Heart left ventricle (tissue), 13 donors: ENCODE results near the gene MAPT.

Experiments used
- POLR2A ChIP-seq, 2 donors: fragments of 450-650 bp; IDR thresholded peaks; one replicate each; pipeline ENCODE4 v1.6.1; 2017; ENCODE audit warnings: antibody characterized with exemption in 2 of 2, mild to moderate bottlenecking in 2 of 2, moderate library complexity in 2 of 2
- TF ChIP-seq, protein P1 (sequence below), 12 donors: fragments of 200-600 bp; sonication (generic) in 4 of 12; IDR thresholded peaks; one replicate each; pipeline versions ENCODE4 v1.5.0 to v1.8.0; 2018 to 2022; ENCODE audit warnings: antibody characterized with exemption in 12 of 12, mild to moderate bottlenecking in 5 of 12
- donor health status: ischemic (EF 13 %, LVEDD 7.1; RV severe dilation, severe dysfunction).
- donor health status: DM: no; HTN: yes; CAD: no.
- donor health status: DM: no; HTN: no; CAD: no.
- donor health status: ischemic (EF 25% LVEDD 6.9; RV normal size, moderate dysfunction).
- donor health status: ischemic (EF 25% LVEDD 5.7; RV mildly dilated, moderate dysfunction).
- donor health status: ischemic (EF 35%, LVEDD 5.7; RV mildly dilated, moderate dysfunction).
- donor health status: nonischemic (EF 11% LVEDD 7.7; RV severe dilation, severe dysfunction).
- donor health status: DM: yes; HTN: yes; CAD: no.
- donor health status: PGD.
- donor health status: ischemic (EF 29% LVEDD 5.4; RV normal size, mild dysfunction).
- donor health status: nonischemic (EF 23%, LVEDD 6.1; RV moderate dilation, normal function).

DNA sequence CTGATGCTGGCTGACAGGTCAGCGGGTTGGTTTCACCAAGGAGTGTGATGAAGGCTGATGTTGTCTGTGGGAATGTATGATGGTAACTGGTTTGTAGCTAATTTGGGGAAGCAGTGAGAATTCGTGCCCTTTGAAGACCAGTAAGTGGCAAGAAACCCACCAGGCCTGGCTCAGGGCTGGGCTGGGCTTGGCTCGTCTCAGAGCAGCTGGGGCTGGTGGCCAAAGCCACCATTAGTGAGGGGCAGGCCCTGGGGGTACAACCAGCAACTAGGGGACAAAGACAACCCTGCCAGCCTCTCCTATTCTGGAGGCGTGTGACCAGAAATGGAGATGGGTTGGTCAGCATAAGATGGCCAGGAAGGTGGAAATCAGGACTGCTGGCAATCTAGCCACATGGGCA lies 91.7 kb downstream of the MAPT start:
- no peak for TF ChIP-seq POLR2A (IDR thresholded peaks at IDR 0.05)
- TF ChIP-seq, protein P1, sequence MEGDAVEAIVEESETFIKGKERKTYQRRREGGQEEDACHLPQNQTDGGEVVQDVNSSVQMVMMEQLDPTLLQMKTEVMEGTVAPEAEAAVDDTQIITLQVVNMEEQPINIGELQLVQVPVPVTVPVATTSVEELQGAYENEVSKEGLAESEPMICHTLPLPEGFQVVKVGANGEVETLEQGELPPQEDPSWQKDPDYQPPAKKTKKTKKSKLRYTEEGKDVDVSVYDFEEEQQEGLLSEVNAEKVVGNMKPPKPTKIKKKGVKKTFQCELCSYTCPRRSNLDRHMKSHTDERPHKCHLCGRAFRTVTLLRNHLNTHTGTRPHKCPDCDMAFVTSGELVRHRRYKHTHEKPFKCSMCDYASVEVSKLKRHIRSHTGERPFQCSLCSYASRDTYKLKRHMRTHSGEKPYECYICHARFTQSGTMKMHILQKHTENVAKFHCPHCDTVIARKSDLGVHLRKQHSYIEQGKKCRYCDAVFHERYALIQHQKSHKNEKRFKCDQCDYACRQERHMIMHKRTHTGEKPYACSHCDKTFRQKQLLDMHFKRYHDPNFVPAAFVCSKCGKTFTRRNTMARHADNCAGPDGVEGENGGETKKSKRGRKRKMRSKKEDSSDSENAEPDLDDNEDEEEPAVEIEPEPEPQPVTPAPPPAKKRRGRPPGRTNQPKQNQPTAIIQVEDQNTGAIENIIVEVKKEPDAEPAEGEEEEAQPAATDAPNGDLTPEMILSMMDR (IDR thresholded peaks at IDR 0.05): no peak
